Urothelium cell line (cell line): ENCODE results near the gene AK1.

ENCODE experiments used
- DNase-seq: peaks from one replicate; pipeline ENCODE4 v3.0.0; 2011; ENCODE audit warnings: low spot score, mixed read lengths
- FAIRE-seq: peaks from 2 replicates; lab custom pipeline; 2011; peaks lifted over from hg19 to GRCh38; lab: Jason Lieb, UNC

Gene AK1

GRCh38 chr9:127877566-127877998 is at the start of gene AK1:
TSS of gene AK1 (minus strand) at chr9:127877675. CDS start at chr9:127874617, 3,058 bp downstream.
- FAIRE-seq (no peak), DNase-seq (peak; percentile 76)

GRCh38 chr9:127926906-127927200 is 49.4 kb upstream of the AK1 start:
- no peak for DNase-seq

GRCh38 chr9:127925959-127926905 is 48.8 kb upstream of the AK1 start:
- FAIRE-seq = no peak
- no peak for DNase-seq

More at GRCh38 chr9:127926906-127927200, 49.4 kb upstream of the AK1 start:
- no peak for FAIRE-seq

- DNase-seq (no peak), FAIRE-seq (no peak)
These were observed 47.4 kb upstream of the AK1 start for GRCh38 chr9:127924736-127925444.

GRCh38 chr9:127923771-127924170 is 46.3 kb upstream of the AK1 start:
- no peak for FAIRE-seq
- DNase-seq = peak; percentile 66

- no peak for FAIRE-seq
- no peak for DNase-seq
These were observed 45.6 kb upstream of the AK1 start for GRCh38 chr9:127923046-127923445.

GRCh38 chr9:127921557-127922120 is 44.2 kb upstream of the AK1 start:
- peak; percentile 74 for DNase-seq
- peak; percentile 62 for FAIRE-seq

- FAIRE-seq = no peak
- no peak for DNase-seq
These were observed 43.3 kb upstream of the AK1 start for GRCh38 chr9:127920794-127921193.

GRCh38 chr9:127919253-127919815 is 41.9 kb upstream of the AK1 start:
- FAIRE-seq = no peak
- DNase-seq = peak; percentile 92

- DNase-seq = no peak
- FAIRE-seq = no peak
These were observed 41.0 kb upstream of the AK1 start for GRCh38 chr9:127918183-127919107.

GRCh38 chr9:127917603-127918002 is 40.1 kb upstream of the AK1 start:
- no peak for DNase-seq
- FAIRE-seq = no peak

GRCh38 chr9:127916720-127917581 is 39.5 kb upstream of the AK1 start, which contains the start of gene ST6GALNAC4:
TSS of gene ST6GALNAC4 (minus strand) at chr9:127917041. CDS start at chr9:127916419, 622 bp downstream.
- peak; percentile 98 for DNase-seq
- no peak for FAIRE-seq

- no peak for FAIRE-seq
- no peak for DNase-seq
These were observed 38.6 kb upstream of the AK1 start for GRCh38 chr9:127915801-127916719.

- no peak for DNase-seq
- no peak for FAIRE-seq
These were observed 37.9 kb upstream of the AK1 start for GRCh38 chr9:127915325-127915752.

- FAIRE-seq (no peak), DNase-seq (no peak)
These were observed 36.2 kb upstream of the AK1 start for GRCh38 chr9:127913682-127914081.

- FAIRE-seq (no peak), DNase-seq (no peak)
These were observed 35.4 kb upstream of the AK1 start for GRCh38 chr9:127912882-127913281.

- no peak for DNase-seq
- FAIRE-seq = no peak
These were observed 34.8 kb upstream of the AK1 start for GRCh38 chr9:127912296-127912695.

GRCh38 chr9:127910613-127911205 is 33.2 kb upstream of the AK1 start:
- DNase-seq (no peak), FAIRE-seq (no peak)
